ENCODE measurements around the gene VSTM2A.

DNA sequence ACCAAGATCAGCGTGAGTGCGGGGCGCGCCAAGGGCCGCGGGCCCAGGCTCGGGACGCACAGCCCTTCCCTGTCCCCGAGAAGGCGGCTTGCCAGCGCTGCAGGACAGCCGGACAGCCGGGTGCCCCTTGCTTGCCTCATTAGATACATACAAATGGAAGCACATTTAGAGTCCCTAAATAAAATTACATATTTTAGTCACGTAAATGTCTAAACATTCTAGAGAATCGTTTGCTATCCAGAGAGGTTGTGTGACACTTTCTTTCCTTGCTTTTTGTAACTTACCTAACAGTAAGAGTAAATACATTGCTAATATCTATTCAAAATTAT, 4.8 kb downstream of the VSTM2A start:
- TF ChIP-seq CTCF (IDR thresholded peaks at IDR 0.05) (no peak), POLR2A (IDR thresholded peaks at IDR 0.05) (no peak)

Measured in right lobe of liver (tissue), 4 donors.